K562 (cell line): ENCODE data around the gene ACTN3. TPM values are rescaled to one million over a fixed set of nuclear protein-coding genes. Genes with fewer than 3 reads are reported as not detected.

Experiments used
- CGGBP1 ChIP-seq: fragments of 250-450 bp; sonication (Bioruptor Pico); IDR thresholded peaks from 2 replicates; pipeline ENCODE4 v1.9.0; 2021; ENCODE audit warnings: mild to moderate bottlenecking
- DPF2 ChIP-seq: fragments of 450-650 bp; IDR thresholded peaks from 2 replicates; pipeline ENCODE4 v1.6.1; 2016
- E2F8 ChIP-seq: fragments of 450-650 bp; IDR thresholded peaks from 2 replicates; pipeline ENCODE4 v1.7.1; 2018; ENCODE audit warnings: mild to moderate bottlenecking, low read depth; ENCODE audit not compliant: partially characterized antibody
- EZH2 ChIP-seq: IDR thresholded peaks from 2 replicates; pipeline ENCODE4 v1.6.1; 2012; ENCODE audit warnings: low read depth, mild to moderate bottlenecking, inconsistent platforms, low read length, borderline replicate concordance
- FOXP1 ChIP-seq: sonication (generic); formaldehyde crosslinking; IDR thresholded peaks from 2 replicates; pipeline ENCODE4 v1.8.0; 2022; ENCODE audit warnings: mild to moderate bottlenecking, missing genetic modification reagents
- HDAC8 ChIP-seq: fragments of 450-650 bp; IDR thresholded peaks from 2 replicates; pipeline ENCODE4 v1.6.1; 2016; ENCODE audit warnings: mild to moderate bottlenecking, missing genetic modification characterization, moderate library complexity, missing compliant biosample characterization
- HEY1 ChIP-seq: fragments of 250-450 bp; sonication (Bioruptor Pico); IDR thresholded peaks from 2 replicates; pipeline ENCODE4 v1.5.0; 2020; ENCODE audit warnings: mild to moderate bottlenecking, moderate library complexity, borderline replicate concordance
- HLTF ChIP-seq: fragments of 450-650 bp; IDR thresholded peaks from 2 replicates; pipeline ENCODE4 v1.6.1; 2016
- KAT2B ChIP-seq: IDR thresholded peaks from one replicate; pipeline ENCODE4 v1.6.1; 2012; ENCODE audit warnings: low read depth, mild to moderate bottlenecking, control low read depth, inconsistent platforms, low read length, moderate library complexity
- KLF16 ChIP-seq: IDR thresholded peaks from 2 replicates; pipeline ENCODE4 v1.6.1; 2016; ENCODE audit warnings: antibody characterized with exemption
- MIER1 ChIP-seq: fragments of 450-650 bp; IDR thresholded peaks from 2 replicates; pipeline ENCODE4 v1.6.1; 2016; ENCODE audit warnings: antibody characterized with exemption, mild to moderate bottlenecking, low read depth
- NFATC3 ChIP-seq: fragments of 450-650 bp; IDR thresholded peaks from 2 replicates; pipeline ENCODE4 v1.6.1; 2017; ENCODE audit warnings: mild to moderate bottlenecking
- POLR2AphosphoS5 ChIP-seq: IDR thresholded peaks from 2 replicates; pipeline ENCODE4 v1.6.1; 2011; ENCODE audit warnings: mild to moderate bottlenecking, low read depth, low read length, moderate library complexity; ENCODE audit not compliant: control insufficient read depth, insufficient read depth
- RFX5 ChIP-seq: IDR thresholded peaks from 2 replicates; pipeline ENCODE4 v1.6.1; 2011; ENCODE audit warnings: low read depth, mild to moderate bottlenecking, improper control_type of control experiment, low read length
- SAFB ChIP-seq: fragments of 200-400 bp; formaldehyde crosslinking; IDR thresholded peaks from 2 replicates; pipeline ENCODE4 v1.6.1; 2017; ENCODE audit warnings: low read depth, low read length, borderline replicate concordance
- SMAD4 ChIP-seq: fragments of 250-450 bp; sonication (Bioruptor Pico); conservative IDR thresholded peaks from 2 replicates; pipeline ENCODE4 v1.8.0; 2021; ENCODE audit warnings: inconsistent platforms, mild to moderate bottlenecking, moderate library complexity
- XRCC4 ChIP-seq: IDR thresholded peaks from one replicate; pipeline ENCODE4 v1.6.1; 2011; ENCODE audit not compliant: insufficient read depth, insufficient read length; ENCODE audit errors: extremely low read depth
- ZC3H11A ChIP-seq: IDR thresholded peaks from 2 replicates; pipeline ENCODE4 v1.6.1; 2012; ENCODE audit warnings: low read depth, low read length, improper control_type of control experiment
- ZNF239 ChIP-seq: fragments of 250-450 bp; sonication (Bioruptor Pico); IDR thresholded peaks from 2 replicates; pipeline ENCODE4 v1.4.0; 2020; ENCODE audit warnings: mild to moderate bottlenecking
- ZNF76 ChIP-seq: fragments of 250-450 bp; sonication (Bioruptor Pico); IDR thresholded peaks from 2 replicates; pipeline ENCODE4 v1.4.0; 2020; ENCODE audit warnings: mild to moderate bottlenecking, moderate library complexity, borderline replicate concordance
- polyA plus RNA-seq, 8 experiments: library from polyadenylated mRNA; depleted of rRNA in 4 of 8; stranded (reverse) in 5 of 8; unstranded in 3 of 8; fragments of >200 nt; fragmentation: Nextera tagmentation in 2 of 8; fragmentation: Illumina TruSeq in 1 of 8; extraction: Ambion mirVana in 2 of 8; extraction: Trizol in 1 of 8; gene quantifications; 2 replicates each; pipeline versions ENCODE4 v1.2.1 to v1.2.3, GENCODE V29; 2011 to 2014; ENCODE audit warnings: inconsistent platforms in 1 of 8, missing spikeins in 1 of 8
- total RNA-seq, 7 experiments: library from RNA; depleted of rRNA in 6 of 7; stranded (reverse); fragments of >200 nt in 6 of 7; fragmentation: Illumina TruSeq in 2 of 7; extraction: Trizol in 2 of 7; gene quantifications; 2 replicates each; pipeline versions ENCODE4 v1.2.1 to v1.2.3, GENCODE V29; 2011 to 2021; ENCODE audit warnings: low replicate concordance in 1 of 7
- TF ChIP-seq, protein P1 (sequence below): sonication (generic); formaldehyde crosslinking; IDR thresholded peaks from 2 replicates; pipeline ENCODE4 v1.8.1; 2022; ENCODE audit warnings: missing genetic modification reagents
- TF ChIP-seq, protein P2 (sequence below): fragments of 450-650 bp; IDR thresholded peaks from 2 replicates; pipeline ENCODE4 v1.6.1; 2014; ENCODE audit warnings: low read depth, mild to moderate bottlenecking, moderate library complexity, borderline replicate concordance

ACTN3 gene
- total and polyA plus RNA-seq, 9 of the 15 experiments (the other 6 are each of a cell fraction or from before 2014, with no cell fraction given) = not detected

DNA sequence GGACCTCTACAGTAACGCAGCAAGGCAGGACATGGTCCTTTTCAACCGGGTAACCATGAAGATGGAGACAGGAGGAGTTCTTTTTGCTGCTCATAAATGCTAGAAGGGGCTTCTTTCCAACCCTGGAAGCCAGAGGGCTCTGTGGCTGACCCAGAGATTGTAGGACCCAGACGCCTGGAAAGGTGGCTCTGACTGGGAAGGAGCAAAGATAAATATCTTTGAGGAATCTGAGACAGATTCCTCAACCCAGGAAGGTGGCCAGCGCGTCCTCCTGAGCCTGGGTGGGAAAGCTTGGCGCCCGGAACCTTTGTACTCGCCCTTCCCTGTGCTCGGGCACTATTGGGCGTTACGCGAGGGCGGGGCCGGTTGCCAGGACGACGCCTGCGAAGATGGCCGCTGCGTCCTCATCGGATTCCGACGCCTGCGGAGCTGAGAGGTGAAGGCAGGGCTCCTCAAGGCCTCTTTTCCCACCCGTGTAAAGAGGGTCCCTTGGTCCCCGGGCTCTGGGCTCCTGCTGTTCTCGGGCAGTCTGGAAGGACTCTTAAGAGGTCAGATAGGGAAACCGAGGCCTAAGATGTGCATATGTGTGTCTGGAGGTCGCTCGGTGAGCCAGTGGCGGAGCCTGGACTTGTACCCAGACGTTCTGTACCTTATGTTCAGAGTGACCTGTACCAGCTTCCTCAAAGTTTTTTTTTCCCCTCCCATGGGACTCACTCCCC is 36.3 kb upstream of the ACTN3 start, which contains the start of gene BBS1 (continued):
- no peak for TF ChIP-seq CGGBP1 (CRISPR knock-in tag)
- TF ChIP-seq DPF2 = no peak
- TF ChIP-seq SMAD4 (CRISPR knock-in tag) = 0 out of 2 replicates have a peak, but pooled peaks have one; percentile 26
- TF ChIP-seq HEY1 = no peak
- TF ChIP-seq HLTF = no peak
- no peak for TF ChIP-seq NFATC3
- TF ChIP-seq ZNF239 (CRISPR knock-in tag) = peak; percentile 32; the same call in 1 of the 2 replicates
- TF ChIP-seq ZNF76 (CRISPR knock-in tag) = no peak
- 0 out of 2 replicates have a peak, but pooled peaks have one; percentile 55 for TF ChIP-seq FOXP1 (CRISPR knock-in tag)
- peak; percentile 82; the same call in 1 of the 2 replicates for TF ChIP-seq ZC3H11A
- TF ChIP-seq EZH2 = no peak
- TF ChIP-seq E2F8 = peak; percentile 31
- no peak for TF ChIP-seq MIER1
- TF ChIP-seq KAT2B = no peak
- TF ChIP-seq RFX5 = no peak
- TF ChIP-seq SAFB = no peak
- TF ChIP-seq, protein P1, sequence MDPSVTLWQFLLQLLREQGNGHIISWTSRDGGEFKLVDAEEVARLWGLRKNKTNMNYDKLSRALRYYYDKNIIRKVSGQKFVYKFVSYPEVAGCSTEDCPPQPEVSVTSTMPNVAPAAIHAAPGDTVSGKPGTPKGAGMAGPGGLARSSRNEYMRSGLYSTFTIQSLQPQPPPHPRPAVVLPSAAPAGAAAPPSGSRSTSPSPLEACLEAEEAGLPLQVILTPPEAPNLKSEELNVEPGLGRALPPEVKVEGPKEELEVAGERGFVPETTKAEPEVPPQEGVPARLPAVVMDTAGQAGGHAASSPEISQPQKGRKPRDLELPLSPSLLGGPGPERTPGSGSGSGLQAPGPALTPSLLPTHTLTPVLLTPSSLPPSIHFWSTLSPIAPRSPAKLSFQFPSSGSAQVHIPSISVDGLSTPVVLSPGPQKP = no peak
- no peak for TF ChIP-seq XRCC4
- no peak for TF ChIP-seq KLF16
- no peak for TF ChIP-seq POLR2AphosphoS5
- TF ChIP-seq HDAC8 (tag) = no peak
- TF ChIP-seq, protein P2, sequence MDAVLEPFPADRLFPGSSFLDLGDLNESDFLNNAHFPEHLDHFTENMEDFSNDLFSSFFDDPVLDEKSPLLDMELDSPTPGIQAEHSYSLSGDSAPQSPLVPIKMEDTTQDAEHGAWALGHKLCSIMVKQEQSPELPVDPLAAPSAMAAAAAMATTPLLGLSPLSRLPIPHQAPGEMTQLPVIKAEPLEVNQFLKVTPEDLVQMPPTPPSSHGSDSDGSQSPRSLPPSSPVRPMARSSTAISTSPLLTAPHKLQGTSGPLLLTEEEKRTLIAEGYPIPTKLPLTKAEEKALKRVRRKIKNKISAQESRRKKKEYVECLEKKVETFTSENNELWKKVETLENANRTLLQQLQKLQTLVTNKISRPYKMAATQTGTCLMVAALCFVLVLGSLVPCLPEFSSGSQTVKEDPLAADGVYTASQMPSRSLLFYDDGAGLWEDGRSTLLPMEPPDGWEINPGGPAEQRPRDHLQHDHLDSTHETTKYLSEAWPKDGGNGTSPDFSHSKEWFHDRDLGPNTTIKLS = no peak
